Spinal cord (tissue), 10 donors: ENCODE measurements around the gene LRRC8A. TPM values are rescaled to one million over a fixed set of nuclear protein-coding genes. Genes with fewer than 3 reads are reported as not detected.
"Not testable (repeated sequence)": the region's sequence is repeated elsewhere in the genome, so short reads cannot be mapped to it uniquely, and the experiment has no call there.

ENCODE experiments used
- DNase-seq, 6 donors: peaks; one replicate each; pipeline versions ENCODE4 v3.0.0 to v3.0.0-alpha.2; 2013 to 2015; ENCODE audit warnings: low spot score in 6 of 6, low read depth in 4 of 6
- H3K27ac ChIP-seq: one replicate; pipeline ENCODE4 v1.5.1; 2013; ENCODE audit warnings: low read depth, low read length, control low read depth
- H3K27me3 ChIP-seq: one replicate; pipeline ENCODE4 v1.6.1; 2013; ENCODE audit warnings: low read length; ENCODE audit not compliant: control insufficient read depth, insufficient read depth
- H3K36me3 ChIP-seq: one replicate; pipeline ENCODE4 v1.6.1; 2013; ENCODE audit warnings: low read length; ENCODE audit not compliant: control insufficient read depth, insufficient read depth
- H3K4me1 ChIP-seq: one replicate; pipeline ENCODE4 v1.6.1; 2013; ENCODE audit warnings: low read length; ENCODE audit not compliant: control insufficient read depth, insufficient read depth
- H3K4me3 ChIP-seq: one replicate; pipeline ENCODE4 v1.5.1; 2013; ENCODE audit warnings: low read depth, low read length, control low read depth
- H3K9me3 ChIP-seq: one replicate; pipeline ENCODE4 v1.6.1; 2013; ENCODE audit warnings: low read length; ENCODE audit not compliant: control insufficient read depth, insufficient read depth
- WGBS: methylation state at CpG from one replicate; pipeline ENCODE4 v1.1.5; 2013; ENCODE audit warnings: missing lambda C conversion rate; ENCODE audit not compliant: insufficient coverage; 5-methylcytosine and 5-hydroxymethylcytosine counted together
- polyA plus RNA-seq, 2 donors: library from polyadenylated mRNA; unstranded; fragments of 120-200 nt; gene quantifications; one replicate each; pipeline ENCODE4 v1.2.1, GENCODE V29; 2013; ENCODE audit not compliant: insufficient read length in 2 of 2
- total RNA-seq, 2 donors: library from RNA; depleted of rRNA in 1 of 2; stranded (reverse); fragments of 120-200 nt in 1 of 2; fragments of >200 nt in 1 of 2; gene quantifications; one replicate each; pipeline versions ENCODE4 v1.2.3 to v1.2.4, GENCODE V29; 2013 to 2014
- donor health status: healthy.

The LRRC8A gene
- total and polyA plus RNA-seq, 4 donors, result 28.5 to 57.4 (median 42.9) TPM

DNA sequence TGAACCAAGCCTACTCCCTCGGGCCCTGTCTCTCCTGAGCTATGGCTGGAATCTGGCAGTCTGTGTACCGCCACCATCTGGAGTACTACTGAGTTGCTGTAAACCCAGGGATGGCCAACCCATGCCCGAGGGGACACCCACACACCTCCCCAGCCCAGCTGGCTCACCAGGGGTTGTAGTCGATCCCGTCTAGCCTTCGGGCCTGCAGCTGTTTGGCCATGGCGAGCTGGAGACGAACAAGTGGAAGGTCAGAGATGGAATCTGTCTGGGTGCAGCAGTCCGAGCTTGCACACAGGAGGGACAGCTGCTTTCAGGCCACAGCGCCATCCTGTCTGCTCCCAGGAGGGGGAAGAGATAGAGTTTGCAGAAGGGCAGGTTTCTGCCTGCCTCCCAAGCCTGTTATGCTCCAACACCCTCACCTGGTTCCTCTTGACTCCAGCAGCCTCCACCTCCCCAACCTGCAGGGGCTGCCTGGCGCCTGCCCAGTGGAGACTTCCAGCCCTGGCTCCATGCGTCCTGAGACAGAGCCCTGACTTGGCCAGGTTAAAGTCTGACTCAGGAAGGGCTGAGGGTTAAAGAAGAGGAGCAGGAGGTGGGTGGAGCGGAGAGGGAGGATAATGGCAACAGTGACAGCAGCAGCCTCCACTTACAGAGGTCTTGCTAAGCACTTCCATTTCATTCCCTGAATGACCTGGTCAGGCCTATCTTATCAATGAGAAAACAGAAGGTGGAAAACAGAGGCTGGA is 36.6 kb upstream of the LRRC8A start:
- Histone ChIP-seq H3K27me3 (no peaks in the 10 kb centered on the region), H3K9me3 (no peaks in the 10 kb centered on the region), H3K27ac (no peak overlapping the region), H3K4me1 (no peaks in the 10 kb centered on the region), H3K4me3 (no peak overlapping the region), H3K36me3 (peaks cover 25% of the 10 kb centered on the region)
- 79% methylated on average over 11 of the region's 13 CpGs for WGBS
- DNase-seq, result no peak

DNA sequence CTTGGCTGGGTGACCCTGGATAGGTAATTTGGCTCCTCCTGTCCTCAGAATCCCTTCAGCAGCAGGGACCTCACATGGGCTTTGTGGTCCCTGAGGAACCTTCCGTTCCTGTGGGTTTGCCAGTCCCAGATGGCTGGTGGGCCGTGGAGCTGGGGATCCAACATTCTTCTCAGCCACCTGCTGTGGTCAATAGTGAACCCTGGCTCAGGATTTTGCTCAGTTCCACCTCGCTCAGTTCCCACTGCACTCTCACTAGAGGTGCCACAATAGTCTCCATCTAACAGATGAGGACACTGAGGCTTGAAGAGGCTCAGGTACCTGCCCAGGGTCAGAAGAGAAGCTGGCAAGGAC is 35.3 kb upstream of the LRRC8A start:
- H3K4me1 ChIP-seq, result no peaks in the 10 kb centered on the region
- H3K27ac ChIP-seq, result no peak overlapping the region
- H3K4me3 ChIP-seq, result no peak overlapping the region

DNA sequence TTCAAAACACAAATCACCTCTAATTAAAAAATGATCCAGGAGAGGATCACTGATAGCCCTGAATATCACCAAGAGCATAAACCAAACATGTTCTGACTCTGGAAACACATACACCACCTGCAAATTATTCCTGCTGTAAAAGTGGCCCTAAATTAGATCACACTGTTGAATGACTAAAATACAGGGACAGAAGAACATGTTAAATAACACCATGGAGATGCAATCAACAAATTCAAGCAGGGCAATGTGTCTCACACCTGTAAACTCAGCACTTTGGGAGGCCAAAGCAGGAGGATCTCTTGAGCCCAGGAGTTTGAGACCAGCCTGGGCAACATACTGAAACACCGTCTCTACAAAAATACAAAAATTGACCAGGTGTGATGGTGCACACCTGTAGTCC is 34.1 kb upstream of the LRRC8A start:
- no peaks in the 10 kb centered on the region for H3K27me3 ChIP-seq
- no peak overlapping the region for H3K4me3 ChIP-seq

More for the DNA sequence above, 35.3 kb upstream of the LRRC8A start:
- no peak for DNase-seq
- Histone ChIP-seq H3K9me3 (no peaks in the 10 kb centered on the region), H3K27me3 (no peaks in the 10 kb centered on the region), H3K36me3 (peaks cover 17% of the 10 kb centered on the region)
- WGBS, result 100% methylated on average over 3 of the region's 3 CpGs

DNA sequence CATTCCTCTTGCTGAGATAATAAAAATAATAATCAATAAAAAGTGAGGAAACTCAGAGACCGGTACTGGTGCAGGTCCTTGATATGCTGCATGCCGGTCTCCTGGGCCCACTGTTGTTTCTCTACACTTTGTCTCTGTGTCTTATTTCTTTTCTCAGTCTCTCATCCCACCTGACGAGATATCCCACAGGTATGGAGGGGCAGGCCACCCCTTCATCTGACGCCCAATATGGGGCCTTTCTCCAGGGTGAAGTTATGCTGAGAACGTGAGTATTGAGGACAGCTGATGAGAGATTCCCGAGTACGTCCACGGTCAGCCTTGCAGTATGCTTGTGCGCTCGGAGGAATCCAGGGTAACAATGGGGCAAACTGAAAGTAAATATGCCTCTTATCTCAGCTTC is 30.9 kb upstream of the LRRC8A start:
- DNase-seq, H3K4me3 ChIP-seq, H3K9me3 ChIP-seq, H3K36me3 ChIP-seq, H3K27ac ChIP-seq, H3K4me1 ChIP-seq, H3K27me3 ChIP-seq: not testable (repeated sequence)
- whole genome bisulfite sequencing, result 100% methylated on average over 2 of the region's 10 CpGs

More for the DNA sequence above, 34.1 kb upstream of the LRRC8A start:
- no peak for DNase-seq
- no peak overlapping the region for H3K27ac ChIP-seq
- no CpG with 5 or more reads among the region's 1 CpG for WGBS
- peaks cover 8% of the 10 kb centered on the region for H3K36me3 ChIP-seq
- no peaks in the 10 kb centered on the region for H3K9me3 ChIP-seq
- H3K4me1 ChIP-seq, result no peaks in the 10 kb centered on the region

DNA sequence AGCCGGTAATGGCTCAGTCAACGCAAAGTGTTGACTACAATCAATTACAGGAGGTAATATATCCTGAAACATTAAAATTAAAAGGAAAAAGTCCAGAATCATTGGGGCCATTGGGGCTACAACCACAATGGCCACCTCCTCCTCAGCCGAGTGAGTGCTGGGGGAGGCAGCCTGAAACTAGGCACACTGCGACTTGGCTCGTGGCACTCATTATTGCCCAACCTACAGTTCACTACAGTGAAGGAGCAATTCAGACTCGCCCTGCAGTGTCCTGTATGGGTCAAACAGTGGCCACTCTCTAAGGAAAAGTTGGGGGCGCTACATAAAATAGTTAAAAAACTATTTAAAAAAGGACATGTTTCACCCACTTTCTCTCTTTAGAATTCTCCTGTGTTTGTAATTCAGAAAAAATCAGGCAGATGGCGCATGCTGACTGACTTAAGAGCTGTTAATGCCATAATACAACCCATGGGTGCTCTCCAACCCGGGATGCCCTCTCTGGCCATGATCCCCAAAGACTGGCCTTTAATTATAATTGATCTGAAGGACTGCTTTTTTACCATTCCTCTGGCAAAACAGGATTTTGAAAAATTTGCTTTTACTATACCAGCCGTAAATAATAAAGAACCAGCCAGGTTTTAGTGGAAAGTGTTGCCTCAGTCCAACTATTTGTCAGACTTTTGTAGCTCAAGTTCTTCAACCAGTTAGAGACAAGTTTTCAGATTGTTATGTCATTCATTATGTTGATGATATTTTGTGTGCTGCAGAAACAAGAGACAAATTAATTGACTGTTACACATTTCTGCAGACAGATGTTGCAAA is 29.9 kb upstream of the LRRC8A start:
- DNase-seq, result peak in 2 of 6 donors; percentile 44 to 49
- not testable (repeated sequence) for H3K27me3 ChIP-seq

DNA sequence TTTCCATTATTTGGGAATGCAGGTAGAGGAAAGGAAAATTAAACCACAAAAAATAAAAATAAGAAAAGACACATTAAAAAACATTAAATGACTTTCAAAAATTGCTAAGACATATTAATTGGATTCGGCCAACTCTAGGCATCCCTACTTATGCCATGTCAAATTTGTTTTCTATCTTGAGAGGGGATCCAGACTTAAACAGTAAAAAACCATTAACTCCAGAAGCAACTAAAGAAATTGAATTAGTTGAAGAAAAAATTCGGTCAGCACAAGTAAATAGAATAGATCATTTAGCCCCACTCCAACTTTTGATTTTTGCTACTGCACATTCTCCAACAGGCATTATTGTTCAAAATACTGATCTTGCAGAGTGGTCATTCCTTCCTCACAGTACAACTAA is 29.3 kb upstream of the LRRC8A start:
- WGBS, result no CpG with 5 or more reads among the region's 2 CpGs
- H3K27ac ChIP-seq, H3K4me3 ChIP-seq: not testable (repeated sequence)

More for the DNA sequence above, 29.9 kb upstream of the LRRC8A start:
- no CpG with 5 or more reads among the region's 10 CpGs for whole genome bisulfite sequencing
- H3K27ac ChIP-seq, H3K36me3 ChIP-seq, H3K9me3 ChIP-seq, H3K4me1 ChIP-seq, H3K4me3 ChIP-seq: not testable (repeated sequence)

DNA sequence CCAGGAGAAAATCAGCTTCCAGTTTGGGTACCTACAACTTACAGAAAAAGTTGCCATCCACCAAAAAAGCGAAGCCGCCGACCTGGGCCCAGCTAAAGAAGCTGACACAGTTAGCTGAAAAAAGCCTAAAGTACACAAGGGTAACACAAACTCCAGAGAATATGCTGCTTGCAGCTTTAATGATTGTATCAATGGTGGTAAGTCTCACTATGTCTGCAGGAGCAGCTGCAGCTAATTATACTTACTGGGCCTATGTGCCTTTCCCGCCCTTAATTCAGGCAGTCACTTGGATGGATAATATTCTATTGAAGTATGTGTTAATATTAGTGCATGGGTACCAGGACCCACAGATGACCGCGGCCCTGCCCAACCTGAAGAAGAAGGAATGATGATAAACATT is 27.5 kb upstream of the LRRC8A start:
- peak in 1 of 6 donors; percentile 26 for DNase-seq
- no CpG with 5 or more reads among the region's 6 CpGs for WGBS
- H3K4me1 ChIP-seq, result not testable (repeated sequence)

More for the DNA sequence above, 29.3 kb upstream of the LRRC8A start:
- not testable (repeated sequence) for DNase-seq, H3K9me3 ChIP-seq, H3K27me3 ChIP-seq, H3K4me1 ChIP-seq, H3K36me3 ChIP-seq

DNA sequence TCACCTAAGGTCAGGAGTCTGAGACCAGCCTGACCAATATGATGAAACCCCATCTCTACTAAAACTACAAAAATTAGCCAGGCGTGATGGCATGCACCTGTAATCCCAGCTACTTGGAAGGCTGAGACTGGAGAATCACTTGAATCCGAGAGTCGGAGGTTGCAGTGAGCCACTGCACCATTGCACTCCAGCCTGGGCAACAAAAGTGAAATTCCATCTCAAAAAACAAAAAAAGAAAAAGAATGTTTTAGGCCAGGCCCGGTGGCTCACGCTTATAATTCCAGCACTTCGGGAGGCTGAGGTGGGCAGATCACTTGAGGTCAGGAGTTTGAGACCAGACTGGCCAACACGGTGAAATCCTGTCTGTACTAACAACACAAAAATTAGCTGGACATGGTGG is 23.5 kb upstream of the LRRC8A start:
- WGBS, result 94% methylated on average over 6 of the region's 7 CpGs
- H3K9me3 ChIP-seq, H3K4me1 ChIP-seq, DNase-seq, H3K36me3 ChIP-seq, H3K27me3 ChIP-seq, H3K4me3 ChIP-seq, H3K27ac ChIP-seq: not testable (repeated sequence)

More for the DNA sequence above, 27.5 kb upstream of the LRRC8A start:
- not testable (repeated sequence) for H3K9me3 ChIP-seq, H3K27me3 ChIP-seq, H3K27ac ChIP-seq, H3K4me3 ChIP-seq, H3K36me3 ChIP-seq

DNA sequence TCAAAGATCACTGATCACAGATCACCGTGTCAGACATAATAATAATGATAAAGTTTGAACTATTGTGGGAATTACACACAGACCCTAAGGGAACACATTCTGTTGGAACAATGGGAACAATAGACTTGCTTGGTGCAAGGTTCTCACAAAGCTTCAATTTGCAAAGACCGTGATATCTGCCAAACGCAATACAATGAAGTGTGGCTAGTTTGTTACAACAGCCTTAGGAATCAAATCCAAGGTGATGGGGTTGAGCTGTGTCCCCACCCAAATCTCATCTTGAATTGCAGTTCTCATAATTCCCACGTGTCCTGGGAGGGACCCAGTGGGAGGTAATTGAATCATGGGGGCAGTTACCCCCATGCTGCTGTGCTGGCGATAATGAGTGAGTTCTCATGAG is 21.0 kb upstream of the LRRC8A start:
- Histone ChIP-seq H3K4me3 (no peak overlapping the region), H3K27ac (no peak overlapping the region), H3K27me3 (no peaks in the 10 kb centered on the region), H3K9me3 (no peaks in the 10 kb centered on the region), H3K36me3 (no peaks in the 10 kb centered on the region), H3K4me1 (peaks cover 3% of the 10 kb centered on the region)
- WGBS, result 62% methylated on average over 3 of the region's 5 CpGs
- no peak for DNase-seq

DNA sequence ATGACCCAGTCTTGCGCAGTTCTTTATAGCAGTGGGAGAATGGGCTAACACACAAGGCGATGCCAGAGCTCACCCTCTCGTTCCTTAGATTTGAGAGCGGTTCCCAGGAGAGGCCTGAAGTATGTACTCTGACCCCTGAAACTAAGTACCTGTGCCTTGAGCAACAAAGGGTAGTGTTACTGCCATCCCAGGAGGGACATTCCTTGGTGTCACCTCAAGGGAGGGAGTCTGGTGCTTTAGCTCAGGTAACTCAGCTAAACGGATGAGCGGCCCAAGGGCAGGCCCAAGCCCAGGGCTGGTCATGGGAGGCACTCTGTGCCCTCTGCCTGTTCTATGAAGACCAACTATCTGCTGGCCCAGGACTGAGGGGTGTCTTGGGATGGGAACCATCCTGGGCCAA is 20.4 kb upstream of the LRRC8A start:
- Histone ChIP-seq H3K9me3 (no peaks in the 10 kb centered on the region), H3K4me3 (no peak overlapping the region), H3K4me1 (peaks cover 3% of the 10 kb centered on the region), H3K36me3 (no peaks in the 10 kb centered on the region), H3K27me3 (no peaks in the 10 kb centered on the region), H3K27ac (no peak overlapping the region)
- DNase-seq, result no peak
- 90% methylated on average over 5 of the region's 6 CpGs for WGBS
